Muscle of arm (tissue), 12 donors: ENCODE results near the gene CLCN5. TPM values are rescaled to one million over a fixed set of nuclear protein-coding genes. Genes with fewer than 3 reads are reported as not detected.

Source experiments
- DNase-seq: peaks from one replicate; pipeline ENCODE4 v3.0.0-alpha.2; 2013
- polyA plus RNA-seq, 12 donors: library from polyadenylated mRNA; unstranded; fragments of 120-200 nt; gene quantifications; one replicate each; pipeline ENCODE4 v1.2.1, GENCODE V29; 2013; ENCODE audit not compliant: insufficient read length in 12 of 12

The CLCN5 gene
- polyA plus RNA-seq, 12 donors = 46.6 to 139 (median 100) TPM; not detected in 1

DNA sequence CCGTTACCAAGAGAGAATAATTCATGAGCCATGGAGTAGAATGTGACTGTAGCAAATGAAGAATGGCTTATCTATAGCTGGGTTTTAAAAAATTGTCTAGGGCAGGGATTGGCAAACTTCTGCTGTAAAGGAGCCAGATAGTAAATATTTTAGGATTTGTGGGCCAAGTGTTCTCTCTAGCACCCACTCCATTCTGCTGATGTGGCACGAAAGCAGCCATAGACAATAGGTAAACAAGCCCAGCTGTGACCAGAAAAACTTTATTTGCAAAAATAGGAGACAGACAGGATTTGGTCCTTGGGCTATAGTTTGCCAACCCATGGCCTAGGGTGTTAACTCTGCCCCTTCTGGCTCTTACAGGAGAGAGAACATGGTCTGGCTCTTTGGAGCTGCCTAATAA, 151.2 kb downstream of the CLCN5 start:
- DNase-seq = no peak

DNA sequence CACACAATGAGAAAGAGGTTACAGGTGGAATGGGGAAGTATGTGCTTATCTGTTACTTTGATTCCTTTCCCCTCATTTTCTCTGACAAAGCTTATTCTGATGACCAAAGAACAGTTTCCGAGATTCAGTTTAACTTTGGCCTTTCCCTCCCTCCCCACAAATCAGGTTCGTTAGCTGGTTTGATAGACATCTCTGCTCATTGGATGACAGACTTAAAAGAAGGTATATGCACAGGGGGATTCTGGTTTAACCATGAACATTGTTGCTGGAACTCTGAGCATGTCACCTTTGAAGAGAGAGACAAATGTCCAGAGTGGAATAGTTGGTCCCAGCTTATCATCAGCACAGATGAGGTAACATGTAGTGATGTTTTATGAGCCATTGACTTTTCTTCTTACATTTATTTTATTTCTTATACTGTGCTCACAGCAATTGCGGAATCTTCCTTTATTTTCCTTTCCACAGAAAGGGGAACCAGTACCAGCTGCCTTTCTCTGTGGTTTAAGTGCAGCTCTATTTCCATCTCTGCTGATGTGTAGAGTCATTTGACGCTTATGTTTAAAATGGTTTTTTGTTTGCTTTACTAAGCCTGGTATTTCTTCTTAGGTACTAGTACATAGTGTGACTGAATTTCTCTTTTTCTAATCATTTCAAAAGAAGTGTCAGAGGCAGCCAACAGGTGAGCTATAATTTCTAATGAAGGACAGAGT, 153.4 kb downstream of the CLCN5 start:
- DNase-seq = no peak

DNA sequence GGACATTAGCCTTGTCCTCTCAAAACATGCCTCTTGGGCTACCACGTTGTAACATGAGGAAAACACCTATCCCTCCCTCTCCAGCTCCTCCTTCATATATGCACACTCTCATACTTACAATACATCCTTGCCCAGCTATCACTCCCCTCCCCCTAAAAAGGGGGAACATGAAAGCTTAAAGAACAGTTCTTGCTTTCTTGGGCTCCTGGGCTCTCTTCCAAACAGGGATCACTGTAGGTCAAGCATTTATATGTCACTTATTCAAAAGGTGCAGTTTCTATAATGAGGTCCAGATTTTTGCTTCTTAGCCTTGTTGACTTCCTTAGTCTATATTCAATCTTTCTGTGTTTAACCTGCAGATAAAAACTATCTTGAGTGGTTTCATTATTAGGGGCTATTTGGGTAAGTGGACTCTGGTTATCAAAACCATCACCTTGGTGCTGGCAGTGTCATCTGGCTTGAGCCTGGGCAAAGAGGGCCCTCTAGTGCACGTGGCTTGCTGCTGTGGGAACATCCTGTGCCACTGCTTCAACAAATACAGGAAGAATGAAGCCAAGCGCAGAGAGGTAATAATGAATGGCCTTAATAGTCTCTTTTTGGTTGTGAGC, 159.0 kb downstream of the CLCN5 start:
- no peak for DNase-seq

GRCh38 chrX:50082741-50083140, 160.3 kb downstream of the CLCN5 start:
- no peak for DNase-seq

- no peak for DNase-seq
Measured at GRCh38 chrX:50088645-50089044, 166.2 kb downstream of the CLCN5 start.

GRCh38 chrX:50093625-50094024, 171.2 kb downstream of the CLCN5 start:
- DNase-seq = no peak

- peak; percentile 48 for DNase-seq
Measured at GRCh38 chrX:50097071-50097470, 174.7 kb downstream of the CLCN5 start.

DNA sequence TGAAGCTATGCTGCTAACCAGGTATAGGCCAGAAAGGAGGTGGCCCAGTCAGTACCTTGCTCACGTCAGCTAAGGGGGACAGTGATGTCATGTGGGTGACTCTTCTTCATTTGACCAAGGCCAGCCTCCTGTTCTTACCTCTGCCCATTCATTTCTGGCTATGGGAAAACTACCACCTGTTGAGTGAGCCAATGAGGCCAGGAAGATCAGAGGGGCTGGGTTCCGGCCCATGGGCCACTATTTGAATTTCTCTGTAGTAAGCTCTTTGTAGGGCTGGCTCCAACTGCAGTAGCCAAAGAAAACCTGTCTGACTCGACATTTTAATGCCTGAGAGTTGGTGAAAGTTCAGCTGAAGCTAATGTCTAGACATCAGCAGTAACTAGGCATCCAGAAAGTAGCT, 175.8 kb downstream of the CLCN5 start:
- no peak for DNase-seq

DNA sequence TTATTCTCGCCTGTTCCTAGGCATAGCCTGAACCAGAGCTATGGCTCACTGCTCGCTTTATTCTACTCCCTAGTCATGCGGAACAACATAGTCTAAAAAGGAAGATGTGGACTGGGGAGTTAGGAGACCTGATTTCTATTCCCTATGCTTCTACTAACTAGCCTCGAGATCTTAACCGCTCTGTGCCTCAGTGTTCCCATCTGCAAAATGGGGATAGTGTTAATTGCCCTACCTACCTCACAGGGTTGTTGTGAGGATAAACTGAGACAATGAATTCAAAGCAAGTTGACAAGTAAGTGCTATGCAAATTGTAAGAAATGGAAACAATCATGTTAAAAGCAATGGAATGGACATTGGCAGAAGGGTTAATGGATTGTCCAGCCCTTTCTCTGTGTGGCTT, 176.4 kb downstream of the CLCN5 start:
- no peak for DNase-seq

DNA sequence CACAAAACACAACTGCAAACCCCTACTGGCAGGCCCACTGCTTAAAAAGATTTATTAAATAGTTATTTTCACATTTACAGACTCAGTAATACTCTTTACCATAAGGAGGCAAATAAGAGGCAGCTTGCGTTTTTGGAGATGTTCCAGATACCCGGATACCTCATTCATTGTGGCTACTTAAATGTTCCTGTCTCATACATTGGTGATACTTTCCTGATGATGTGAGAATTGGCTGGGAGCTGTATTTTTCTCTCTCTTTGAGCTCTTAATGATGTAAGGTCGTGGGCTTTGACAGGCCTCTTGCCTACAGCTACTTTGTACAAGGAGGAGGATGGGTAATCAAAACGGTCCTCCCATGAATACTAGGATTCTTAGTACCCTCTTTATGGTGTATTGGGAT, 176.9 kb downstream of the CLCN5 start:
- DNase-seq = no peak

DNA sequence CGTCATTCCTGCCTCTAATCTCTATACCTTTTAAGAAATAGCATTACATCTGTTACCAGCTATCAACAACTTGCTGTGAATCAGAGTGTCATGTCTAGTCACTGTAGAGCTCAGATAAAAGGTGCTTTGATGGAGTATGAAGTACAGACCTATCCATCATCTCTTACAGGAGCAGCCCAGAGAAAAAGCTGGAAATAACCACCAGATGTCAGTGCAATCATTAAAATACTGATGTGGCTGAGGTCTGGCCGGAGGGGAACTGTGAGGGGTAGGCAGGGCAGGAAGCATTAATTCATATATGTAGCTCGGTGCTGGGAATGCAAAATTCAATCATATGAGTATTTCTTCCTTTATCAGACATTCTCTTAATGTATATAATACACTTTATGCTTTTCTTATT, 177.8 kb downstream of the CLCN5 start:
- DNase-seq = peak; percentile 41

- DNase-seq = no peak
Measured at GRCh38 chrX:50103176-50103575, 180.8 kb downstream of the CLCN5 start.

DNA sequence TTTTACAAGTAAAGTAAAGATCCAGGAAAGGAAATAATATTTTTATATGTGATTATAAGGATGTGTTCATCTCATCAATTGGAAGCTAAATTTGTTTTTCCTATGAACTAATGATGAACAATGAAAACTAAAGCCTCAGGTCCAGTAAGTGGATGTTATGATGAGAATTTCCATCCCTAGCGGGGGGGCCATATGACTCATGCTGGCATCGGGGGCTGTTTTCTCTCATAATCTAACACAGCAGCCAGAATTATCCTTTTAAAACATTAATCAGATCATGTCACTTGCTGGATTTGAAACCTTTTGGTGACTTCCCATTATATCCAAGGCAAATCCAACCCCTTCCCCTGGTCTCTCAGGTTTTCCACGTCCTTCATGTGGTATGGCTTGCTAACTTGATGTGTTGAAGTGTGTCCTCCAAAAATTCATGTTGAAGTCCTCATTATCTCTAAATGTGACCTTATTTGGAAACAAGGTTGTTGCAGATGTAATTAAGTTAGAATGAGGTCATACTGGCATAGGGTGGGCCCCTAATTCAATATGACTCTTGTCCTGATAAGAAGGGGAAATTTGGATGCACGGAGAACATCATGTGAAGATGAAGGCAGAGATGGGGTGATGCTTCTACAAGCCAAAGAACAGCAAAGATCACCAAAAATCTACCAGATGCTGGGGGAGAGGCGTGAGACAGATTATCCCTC, 181.6 kb downstream of the CLCN5 start:
- no peak for DNase-seq

GRCh38 chrX:50106051-50106675, 183.8 kb downstream of the CLCN5 start:
- DNase-seq = no peak

GRCh38 chrX:50107470-50107869, 185.1 kb downstream of the CLCN5 start:
- DNase-seq = no peak

- no peak for DNase-seq
Measured at GRCh38 chrX:50108264-50108663, 185.9 kb downstream of the CLCN5 start.

DNA sequence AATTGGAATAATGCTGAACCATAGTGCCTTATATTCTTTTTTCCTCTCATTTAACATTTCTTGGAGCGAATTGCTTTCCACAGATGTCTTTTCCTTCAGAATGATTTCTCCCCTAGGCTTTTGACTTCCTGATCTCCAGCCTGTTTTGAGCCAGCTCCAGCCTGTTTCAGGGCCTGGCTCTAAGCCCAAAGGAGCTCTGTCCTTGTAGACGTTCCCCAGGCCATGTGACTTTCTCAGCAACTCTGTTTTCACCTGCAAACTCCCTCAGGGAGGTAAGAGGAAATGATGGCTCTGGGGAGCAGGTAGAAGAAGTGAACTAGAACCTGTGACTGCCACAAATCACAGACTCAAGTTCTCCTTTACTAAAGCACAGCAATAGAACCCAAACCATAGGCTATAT, 189.3 kb downstream of the CLCN5 start:
- DNase-seq = peak; percentile 68

GRCh38 chrX:50114113-50114512, 191.7 kb downstream of the CLCN5 start:
- DNase-seq = no peak

- no peak for DNase-seq
Measured at GRCh38 chrX:50115973-50116372, 193.6 kb downstream of the CLCN5 start.

DNA sequence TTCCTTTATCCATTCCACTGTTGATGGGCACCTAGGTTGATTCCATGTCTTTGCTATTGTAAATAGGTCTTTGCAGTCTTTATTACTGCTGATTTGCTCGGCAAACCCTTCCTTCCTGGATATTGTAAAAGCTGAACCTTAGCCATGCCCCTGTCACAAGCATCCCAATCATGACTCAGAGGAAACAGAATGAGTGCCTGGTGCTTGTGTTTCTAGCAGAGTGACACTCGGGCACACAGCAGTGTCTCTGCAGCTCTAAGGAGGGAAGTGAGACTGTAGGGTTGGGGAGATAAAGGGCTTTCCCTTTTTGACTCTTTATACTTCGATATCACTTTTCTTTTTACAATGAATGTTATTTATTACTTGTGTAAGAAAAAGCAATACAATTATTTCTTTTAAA, 195.1 kb downstream of the CLCN5 start:
- no peak for DNase-seq

GRCh38 chrX:50125480-50125879, 203.1 kb downstream of the CLCN5 start:
- no peak for DNase-seq

GRCh38 chrX:50147972-50148371, 225.6 kb downstream of the CLCN5 start:
- no peak for DNase-seq
